ENCODE measurements around the gene TEAD1. TPM values are rescaled to one million over a fixed set of nuclear protein-coding genes. Genes with fewer than 3 reads are reported as not detected.
A peak's percentile ranks its signal among the peaks of the same experiment; 100 is the strongest.

TEAD1 gene
- total and polyA plus RNA-seq, 2 experiments from 2014 or later: 24.5 to 103 TPM

DNA sequence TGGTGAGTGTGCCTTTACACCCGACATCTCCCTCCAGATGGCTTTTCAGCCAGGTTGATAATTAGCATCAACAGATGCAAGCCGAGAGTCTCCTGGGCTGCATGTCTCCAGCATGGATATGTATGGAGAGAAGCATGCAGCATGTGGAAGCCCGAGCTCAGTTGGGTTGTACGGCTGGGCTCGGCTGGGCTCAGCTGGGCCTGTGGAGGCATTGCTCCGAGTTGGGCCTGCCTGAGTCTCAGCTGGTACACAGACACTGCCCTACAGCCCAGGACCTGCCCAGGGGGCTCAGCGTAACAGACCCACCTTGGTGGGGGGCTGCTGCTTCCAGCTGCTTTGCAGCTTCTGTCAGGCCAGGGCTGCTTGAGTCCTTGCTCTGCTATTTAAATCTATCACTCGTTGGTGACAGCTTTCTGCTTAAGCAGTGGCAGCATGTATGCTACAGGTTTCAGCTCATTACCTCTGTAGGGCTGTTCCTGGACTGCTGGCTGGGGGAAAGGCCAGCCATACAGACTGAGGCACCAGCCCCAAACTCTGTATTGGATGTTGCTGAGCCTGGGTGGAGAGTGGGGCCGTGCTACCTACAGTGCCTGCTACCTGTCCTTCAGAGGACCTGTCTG lies 115.5 kb downstream of the TEAD1 start:
- no peaks in the 10 kb centered on the region for H3K27me3 ChIP-seq (ENCODE audit: insufficient read depth)
- H3K27ac ChIP-seq (ENCODE audit: low read depth): peak overlapping the region; percentile 33; the same call in 1 of the 2 replicates
- 0 out of 2 replicates have a peak, but pooled peaks cover 1% of the 10 kb centered on the region for H3K9me2 ChIP-seq (ENCODE audit: insufficient read depth)
- Mint-ChIP-seq H3K4me3 (no peak overlapping the region), H3K36me3 (ENCODE audit: low read depth) (no peaks in the 10 kb centered on the region; the same call in 2 of the 3 replicates), H3K9me3 (no peaks in the 10 kb centered on the region), H3K27me3 (ENCODE audit: insufficient read depth, low read depth, poor library complexity) (no peaks in the 10 kb centered on the region), H3K4me1 (peaks cover 56% of the 10 kb centered on the region), H3K27ac (peak overlapping the region; percentile 54; the same call in 1 of the 2 replicates)
- peaks cover 56% of the 10 kb centered on the region for H3K4me1 ChIP-seq (ENCODE audit: insufficient read depth)
- DNase-seq (ENCODE audit: low spot score): no peak
- H3K4me2 ChIP-seq: no peak overlapping the region
- H3K36me3 ChIP-seq (ENCODE audit: insufficient read depth): no peaks in the 10 kb centered on the region; the same call in 1 of the 2 replicates
- H4K20me1 ChIP-seq (replicated peaks; ENCODE audit: insufficient read depth): peaks cover 4% of the 10 kb centered on the region
- TF ChIP-seq STAT1 (IDR thresholded peaks at IDR 0.05; ENCODE audit: unreplicated experiment) (no peak), POLR2AphosphoS5 (IDR thresholded peaks at IDR 0.05; ENCODE audit: low read depth) (no peak)
- no peak overlapping the region for H3K4me3 ChIP-seq
- ATAC-seq: peak; percentile 58
- H3K79me2 ChIP-seq (replicated peaks; ENCODE audit: insufficient read depth): peaks cover 97% of the 10 kb centered on the region
- H3F3A ChIP-seq (replicated peaks; ENCODE audit: low read depth): no peaks in the 10 kb centered on the region
- no peak overlapping the region for H2AFZ ChIP-seq

DNA sequence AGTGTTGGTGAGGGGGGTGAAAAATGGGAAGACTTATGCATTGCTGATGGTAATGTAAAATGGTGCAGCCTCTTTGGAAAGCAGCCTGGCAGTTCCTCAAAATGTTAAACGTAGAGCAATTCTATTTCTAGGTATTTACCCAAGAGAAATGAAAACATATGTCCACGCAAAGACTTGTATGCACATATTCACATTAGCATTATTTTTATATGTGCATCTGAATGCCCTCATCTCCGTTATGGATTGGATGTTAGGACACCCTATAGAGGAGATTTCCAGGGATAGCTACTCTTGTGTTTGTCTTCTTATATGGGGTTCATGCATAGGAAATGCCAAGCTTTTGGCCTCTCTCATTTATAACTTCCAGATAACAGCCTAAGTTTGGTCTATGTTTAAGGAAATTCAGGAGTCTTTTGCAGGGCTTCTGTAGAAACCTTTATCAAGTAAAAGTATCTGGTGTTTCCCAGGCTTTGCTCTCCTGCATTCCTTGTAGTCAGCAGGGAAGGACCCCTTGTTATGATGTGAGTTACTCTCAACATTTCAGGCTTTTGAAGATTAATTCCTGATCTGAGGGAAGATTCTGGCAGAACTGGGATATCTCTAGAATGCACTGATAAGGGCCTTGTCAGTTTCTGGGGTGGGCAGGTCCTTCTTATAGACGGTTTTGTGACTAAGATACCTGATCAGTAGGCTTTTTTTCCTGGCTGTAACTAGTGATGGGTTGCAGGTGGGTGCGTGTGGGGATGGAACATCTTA lies 116.8 kb downstream of the TEAD1 start:
- no peaks in the 10 kb centered on the region; the same call in 1 of the 2 replicates for H3K36me3 ChIP-seq (ENCODE audit: insufficient read depth)
- Mint-ChIP-seq H3K27ac (no peak overlapping the region), H3K9me3 (no peaks in the 10 kb centered on the region), H3K27me3 (ENCODE audit: insufficient read depth, low read depth, poor library complexity) (no peaks in the 10 kb centered on the region), H3K4me3 (no peak overlapping the region), H3K36me3 (ENCODE audit: low read depth) (peaks cover 6% of the 10 kb centered on the region; the same call in 2 of the 3 replicates), H3K4me1 (peaks cover 50% of the 10 kb centered on the region)
- H3F3A ChIP-seq (replicated peaks; ENCODE audit: low read depth): no peaks in the 10 kb centered on the region
- DNase-seq (ENCODE audit: low spot score) (no peak), ATAC-seq (no peak)
- peaks cover 99% of the 10 kb centered on the region for H3K79me2 ChIP-seq (replicated peaks; ENCODE audit: insufficient read depth)
- H3K4me1 ChIP-seq (ENCODE audit: insufficient read depth): peaks cover 50% of the 10 kb centered on the region
- no peak overlapping the region for H3K4me3 ChIP-seq
- no peaks in the 10 kb centered on the region for H3K9me2 ChIP-seq (ENCODE audit: insufficient read depth)
- H3K27me3 ChIP-seq (ENCODE audit: insufficient read depth): no peaks in the 10 kb centered on the region
- peak overlapping the region; percentile 31; the same call in 1 of the 2 replicates for H3K4me2 ChIP-seq
- H3K27ac ChIP-seq (ENCODE audit: low read depth): no peak overlapping the region
- no peak overlapping the region for H2AFZ ChIP-seq
- peaks cover 4% of the 10 kb centered on the region for H4K20me1 ChIP-seq (replicated peaks; ENCODE audit: insufficient read depth)
- TF ChIP-seq, protein P1, sequence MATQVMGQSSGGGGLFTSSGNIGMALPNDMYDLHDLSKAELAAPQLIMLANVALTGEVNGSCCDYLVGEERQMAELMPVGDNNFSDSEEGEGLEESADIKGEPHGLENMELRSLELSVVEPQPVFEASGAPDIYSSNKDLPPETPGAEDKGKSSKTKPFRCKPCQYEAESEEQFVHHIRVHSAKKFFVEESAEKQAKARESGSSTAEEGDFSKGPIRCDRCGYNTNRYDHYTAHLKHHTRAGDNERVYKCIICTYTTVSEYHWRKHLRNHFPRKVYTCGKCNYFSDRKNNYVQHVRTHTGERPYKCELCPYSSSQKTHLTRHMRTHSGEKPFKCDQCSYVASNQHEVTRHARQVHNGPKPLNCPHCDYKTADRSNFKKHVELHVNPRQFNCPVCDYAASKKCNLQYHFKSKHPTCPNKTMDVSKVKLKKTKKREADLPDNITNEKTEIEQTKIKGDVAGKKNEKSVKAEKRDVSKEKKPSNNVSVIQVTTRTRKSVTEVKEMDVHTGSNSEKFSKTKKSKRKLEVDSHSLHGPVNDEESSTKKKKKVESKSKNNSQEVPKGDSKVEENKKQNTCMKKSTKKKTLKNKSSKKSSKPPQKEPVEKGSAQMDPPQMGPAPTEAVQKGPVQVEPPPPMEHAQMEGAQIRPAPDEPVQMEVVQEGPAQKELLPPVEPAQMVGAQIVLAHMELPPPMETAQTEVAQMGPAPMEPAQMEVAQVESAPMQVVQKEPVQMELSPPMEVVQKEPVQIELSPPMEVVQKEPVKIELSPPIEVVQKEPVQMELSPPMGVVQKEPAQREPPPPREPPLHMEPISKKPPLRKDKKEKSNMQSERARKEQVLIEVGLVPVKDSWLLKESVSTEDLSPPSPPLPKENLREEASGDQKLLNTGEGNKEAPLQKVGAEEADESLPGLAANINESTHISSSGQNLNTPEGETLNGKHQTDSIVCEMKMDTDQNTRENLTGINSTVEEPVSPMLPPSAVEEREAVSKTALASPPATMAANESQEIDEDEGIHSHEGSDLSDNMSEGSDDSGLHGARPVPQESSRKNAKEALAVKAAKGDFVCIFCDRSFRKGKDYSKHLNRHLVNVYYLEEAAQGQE (IDR thresholded peaks at IDR 0.05; ENCODE audit: unreplicated experiment): no peak
- TF ChIP-seq EZH2 (IDR thresholded peaks at IDR 0.05; ENCODE audit: low read depth, unreplicated experiment) (no peak), ZNF114 (CRISPR knock-in tag; IDR thresholded peaks at IDR 0.05) (no peak), JUNB (IDR thresholded peaks at IDR 0.05; ENCODE audit: unreplicated experiment) (no peak), POLR2AphosphoS5 (IDR thresholded peaks at IDR 0.05; ENCODE audit: low read depth) (no peak), EZH2phosphoT487 (IDR thresholded peaks at IDR 0.05; ENCODE audit: unreplicated experiment) (no peak), STAT1 (IDR thresholded peaks at IDR 0.05; ENCODE audit: unreplicated experiment) (no peak), NANOG (IDR thresholded peaks at IDR 0.05; ENCODE audit: borderline replicate concordance) (no peak), ZNF331 (CRISPR knock-in tag; IDR thresholded peaks at IDR 0.05; ENCODE audit: low read depth) (no peak)
- TF ChIP-seq, protein P2, sequence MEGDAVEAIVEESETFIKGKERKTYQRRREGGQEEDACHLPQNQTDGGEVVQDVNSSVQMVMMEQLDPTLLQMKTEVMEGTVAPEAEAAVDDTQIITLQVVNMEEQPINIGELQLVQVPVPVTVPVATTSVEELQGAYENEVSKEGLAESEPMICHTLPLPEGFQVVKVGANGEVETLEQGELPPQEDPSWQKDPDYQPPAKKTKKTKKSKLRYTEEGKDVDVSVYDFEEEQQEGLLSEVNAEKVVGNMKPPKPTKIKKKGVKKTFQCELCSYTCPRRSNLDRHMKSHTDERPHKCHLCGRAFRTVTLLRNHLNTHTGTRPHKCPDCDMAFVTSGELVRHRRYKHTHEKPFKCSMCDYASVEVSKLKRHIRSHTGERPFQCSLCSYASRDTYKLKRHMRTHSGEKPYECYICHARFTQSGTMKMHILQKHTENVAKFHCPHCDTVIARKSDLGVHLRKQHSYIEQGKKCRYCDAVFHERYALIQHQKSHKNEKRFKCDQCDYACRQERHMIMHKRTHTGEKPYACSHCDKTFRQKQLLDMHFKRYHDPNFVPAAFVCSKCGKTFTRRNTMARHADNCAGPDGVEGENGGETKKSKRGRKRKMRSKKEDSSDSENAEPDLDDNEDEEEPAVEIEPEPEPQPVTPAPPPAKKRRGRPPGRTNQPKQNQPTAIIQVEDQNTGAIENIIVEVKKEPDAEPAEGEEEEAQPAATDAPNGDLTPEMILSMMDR (conservative IDR thresholded peaks at IDR 0.05; ENCODE audit: low read depth in 2 of 2): no peak
- TF ChIP-seq, protein P3, sequence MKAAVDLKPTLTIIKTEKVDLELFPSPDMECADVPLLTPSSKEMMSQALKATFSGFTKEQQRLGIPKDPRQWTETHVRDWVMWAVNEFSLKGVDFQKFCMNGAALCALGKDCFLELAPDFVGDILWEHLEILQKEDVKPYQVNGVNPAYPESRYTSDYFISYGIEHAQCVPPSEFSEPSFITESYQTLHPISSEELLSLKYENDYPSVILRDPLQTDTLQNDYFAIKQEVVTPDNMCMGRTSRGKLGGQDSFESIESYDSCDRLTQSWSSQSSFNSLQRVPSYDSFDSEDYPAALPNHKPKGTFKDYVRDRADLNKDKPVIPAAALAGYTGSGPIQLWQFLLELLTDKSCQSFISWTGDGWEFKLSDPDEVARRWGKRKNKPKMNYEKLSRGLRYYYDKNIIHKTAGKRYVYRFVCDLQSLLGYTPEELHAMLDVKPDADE (IDR thresholded peaks at IDR 0.05): no peak
